GM18858 (cell line): Measurements from ENCODE around the gene MOB1A.

ENCODE experiments used
- ATAC-seq: cut with Tn5 transposase; IDR thresholded peaks from one replicate; pipeline ENCODE4 v1.9.1; 2021; ENCODE audit not compliant: unreplicated experiment

Gene MOB1A

GRCh38 chr2:74109551-74109950 is 69.1 kb downstream of the MOB1A start:
- no peak for ATAC-seq

GRCh38 chr2:74107071-74107470 is 71.6 kb downstream of the MOB1A start:
- ATAC-seq: no peak

- ATAC-seq: no peak
Observed at GRCh38 chr2:74105413-74105812, 73.3 kb downstream of the MOB1A start.

GRCh38 chr2:74104839-74105238 is 73.8 kb downstream of the MOB1A start:
- no peak for ATAC-seq

GRCh38 chr2:74103763-74104162 is 74.9 kb downstream of the MOB1A start:
- ATAC-seq: no peak
